MCF 10A (cell line): ENCODE data around the gene GNL3. TPM values are rescaled to one million over a fixed set of nuclear protein-coding genes. Genes with fewer than 3 reads are reported as not detected.

ENCODE experiments used
- BruUV-seq: library from RNA; stranded (reverse); fragments of 400-500 nt; replicated peaks from 2 replicates; lab custom pipeline; 2021; lab: Mats Ljungman, UMichigan
- CTCF ChIA-PET: fragments of 300-600 bp; sonication (Branson Sonifier 250); formaldehyde crosslinking; extraction: SDS; loops from one replicate; lab custom pipeline; 2021; ENCODE audit warnings: antibody characterized with exemption, inconsistent platforms; lab: Yijun Ruan, JAX
- POLR2A ChIA-PET: fragments of 300-600, 350-650 bp; sonication (Branson Sonifier 250); formaldehyde crosslinking; extraction: SDS; loops from one replicate; lab custom pipeline; 2020; ENCODE audit warnings: antibody characterized with exemption, inconsistent platforms; lab: Yijun Ruan, JAX
- DNase-seq: peaks from one replicate; pipeline ENCODE4 v3.0.0-alpha.2; 2018; ENCODE audit not compliant: unreplicated experiment
- H3K27ac Mint-ChIP-seq: one replicate; pipeline ENCODE4 v1.8.0; 2022; ENCODE audit warnings: mild to moderate bottlenecking, low read depth, mixed read lengths; ENCODE audit not compliant: unreplicated experiment
- H3K27me3 Mint-ChIP-seq: one replicate; pipeline ENCODE4 v1.8.0; 2022; ENCODE audit warnings: mixed read lengths; ENCODE audit not compliant: insufficient read depth, unreplicated experiment
- H3K36me3 Mint-ChIP-seq: one replicate; pipeline ENCODE4 v1.8.0; 2022; ENCODE audit warnings: mild to moderate bottlenecking, moderate library complexity, mixed read lengths; ENCODE audit not compliant: insufficient read depth, unreplicated experiment
- H3K4me1 Mint-ChIP-seq: one replicate; pipeline ENCODE4 v1.8.0; 2022; ENCODE audit warnings: mixed read lengths; ENCODE audit not compliant: insufficient read depth, unreplicated experiment
- H3K4me3 Mint-ChIP-seq: one replicate; pipeline ENCODE4 v1.8.0; 2022; ENCODE audit warnings: mild to moderate bottlenecking, moderate library complexity, mixed read lengths; ENCODE audit not compliant: unreplicated experiment
- H3K9me3 Mint-ChIP-seq: one replicate; pipeline ENCODE4 v1.8.0; 2022; ENCODE audit warnings: mixed read lengths; ENCODE audit not compliant: unreplicated experiment
- intact Hi-C: fragments of 100-400 bp; cut with micrococcal nuclease; formaldehyde crosslinking; loops from 2 replicates; pipeline ENCODE4 v1.14.1; 2022
- total RNA-seq: library from RNA; stranded (reverse); gene quantifications from 2 replicates; pipeline ENCODE4 v1.2.3, GENCODE V29; 2022
- TF ChIP-seq, protein P1 (sequence below): fragments of 200-600 bp; IDR thresholded peaks from one replicate; pipeline ENCODE4 v1.8.0; 2022; ENCODE audit warnings: antibody characterized with exemption, mild to moderate bottlenecking; ENCODE audit not compliant: unreplicated experiment

The GNL3 gene
- total RNA-seq, 1 experiment from 2014 or later, result 200 TPM

DNA sequence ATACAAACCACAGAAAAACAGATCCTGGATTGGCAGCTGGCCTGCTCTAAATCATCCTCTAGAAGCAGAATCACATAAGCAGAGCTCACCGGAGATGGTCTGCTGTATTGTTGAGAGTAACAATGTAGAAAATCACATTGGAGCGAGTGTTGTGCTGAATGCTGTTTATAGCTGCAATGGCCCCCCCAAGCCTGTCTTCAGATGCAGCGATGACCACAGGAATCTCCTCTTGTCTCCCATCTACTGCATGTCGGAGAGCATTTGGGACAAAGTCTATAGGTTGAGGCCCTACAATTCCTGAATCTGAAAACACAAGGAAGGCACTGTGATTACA is 11.8 kb downstream of the GNL3 start:
- H3K27ac Mint-ChIP-seq, result no peak overlapping the region
- ChIA-PET POLR2A (interaction anchor here (1.0 to 6.5 kb wide), 3 partner anchors 9 to 237 kb away, joined by 3 to 75 read pairs (median 34); partner anchors contain the start of genes GLT8D1, GNL3, PBRM1 and SPCS1), CTCF (no interaction called here)
- TF ChIP-seq, protein P1, sequence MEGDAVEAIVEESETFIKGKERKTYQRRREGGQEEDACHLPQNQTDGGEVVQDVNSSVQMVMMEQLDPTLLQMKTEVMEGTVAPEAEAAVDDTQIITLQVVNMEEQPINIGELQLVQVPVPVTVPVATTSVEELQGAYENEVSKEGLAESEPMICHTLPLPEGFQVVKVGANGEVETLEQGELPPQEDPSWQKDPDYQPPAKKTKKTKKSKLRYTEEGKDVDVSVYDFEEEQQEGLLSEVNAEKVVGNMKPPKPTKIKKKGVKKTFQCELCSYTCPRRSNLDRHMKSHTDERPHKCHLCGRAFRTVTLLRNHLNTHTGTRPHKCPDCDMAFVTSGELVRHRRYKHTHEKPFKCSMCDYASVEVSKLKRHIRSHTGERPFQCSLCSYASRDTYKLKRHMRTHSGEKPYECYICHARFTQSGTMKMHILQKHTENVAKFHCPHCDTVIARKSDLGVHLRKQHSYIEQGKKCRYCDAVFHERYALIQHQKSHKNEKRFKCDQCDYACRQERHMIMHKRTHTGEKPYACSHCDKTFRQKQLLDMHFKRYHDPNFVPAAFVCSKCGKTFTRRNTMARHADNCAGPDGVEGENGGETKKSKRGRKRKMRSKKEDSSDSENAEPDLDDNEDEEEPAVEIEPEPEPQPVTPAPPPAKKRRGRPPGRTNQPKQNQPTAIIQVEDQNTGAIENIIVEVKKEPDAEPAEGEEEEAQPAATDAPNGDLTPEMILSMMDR, result no peak
- no peak for DNase-seq
- intact Hi-C loops, result no loop called here
- no peaks in the 10 kb centered on the region for H3K9me3 Mint-ChIP-seq
- peaks cover 55% of the 10 kb centered on the region for H3K36me3 Mint-ChIP-seq
- BruUV-seq, result no TSS peak
- peaks cover 4% of the 10 kb centered on the region for H3K4me1 Mint-ChIP-seq
- H3K27me3 Mint-ChIP-seq, result no peaks in the 10 kb centered on the region
- no peak overlapping the region for H3K4me3 Mint-ChIP-seq

DNA sequence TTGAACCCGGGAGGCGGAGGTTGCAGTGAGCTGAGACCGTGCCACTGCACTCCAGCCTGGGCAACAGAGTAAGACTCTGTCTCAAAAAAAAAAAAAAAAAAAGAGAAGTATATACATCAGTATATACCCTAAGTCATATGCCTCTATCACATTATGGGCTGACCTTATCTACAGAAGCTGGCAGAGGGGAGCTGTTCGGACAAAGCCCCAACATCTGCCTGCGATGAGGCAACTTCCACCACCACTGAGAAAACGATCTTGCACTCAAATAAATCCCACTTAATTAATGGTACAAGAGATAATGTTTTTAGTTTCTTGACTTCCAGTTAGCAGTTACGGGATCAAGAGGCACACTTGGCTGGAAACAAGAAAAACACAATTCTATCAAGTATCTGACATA is 17.5 kb downstream of the GNL3 start:
- Mint-ChIP-seq H3K27ac (no peak overlapping the region), H3K4me3 (no peak overlapping the region), H3K36me3 (peaks cover 11% of the 10 kb centered on the region), H3K27me3 (no peaks in the 10 kb centered on the region), H3K9me3 (no peaks in the 10 kb centered on the region), H3K4me1 (peaks cover 7% of the 10 kb centered on the region)
- no peak for DNase-seq
- TF ChIP-seq, protein P1, result no peak
- ChIA-PET CTCF (interaction anchor here (0.6 kb wide), 1 partner anchor 243 kb away, joined by 4 read pairs; no protein-coding TSS in a partner anchor), POLR2A (interaction anchor here (1.0 to 4.5 kb wide), 2 partner anchors 12 to 17 kb away, joined by 3 to 92 read pairs; partner anchors contain the start of genes GNL3 and PBRM1)
- BruUV-seq, result no TSS peak
- intact Hi-C loops, result no loop called here

DNA sequence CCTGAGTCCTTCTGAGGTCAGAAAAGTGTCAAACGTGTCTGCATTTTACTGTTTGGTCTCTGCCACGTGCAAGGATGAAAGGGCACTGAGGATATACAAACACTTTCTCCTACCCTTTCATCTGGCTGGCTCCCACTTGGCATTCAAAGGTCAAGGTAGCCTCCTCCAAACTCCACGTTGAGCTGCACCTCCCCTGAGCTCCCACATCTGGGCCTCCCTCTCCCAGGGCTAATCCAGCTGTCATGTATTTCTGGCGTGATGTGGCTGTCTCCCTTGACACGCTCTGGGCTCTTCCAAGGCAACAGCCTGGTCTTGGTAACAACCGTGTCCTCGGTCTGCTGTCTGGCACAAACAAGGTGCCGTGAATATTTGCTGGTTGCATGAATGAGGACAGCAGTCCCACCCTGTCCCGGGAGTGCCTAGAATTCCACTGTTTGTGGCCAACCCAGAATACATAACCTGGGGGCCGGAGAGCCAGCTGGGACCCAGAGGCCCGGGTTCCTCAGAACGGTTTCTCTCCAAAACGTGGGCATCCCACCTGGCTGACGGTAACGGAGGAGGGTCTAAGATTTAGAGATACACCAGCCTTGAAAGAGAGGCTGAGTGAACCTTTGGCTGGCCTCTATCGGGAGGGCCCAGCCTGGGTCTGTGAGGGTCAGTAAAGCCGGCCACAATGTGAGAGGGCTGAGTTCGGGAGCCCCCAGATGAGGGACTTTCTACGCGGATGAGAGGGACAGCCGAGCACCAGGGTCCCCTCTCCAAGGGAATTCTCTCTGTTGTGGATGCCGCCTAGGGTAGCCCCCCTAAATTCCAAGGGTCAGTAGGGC is 19.0 kb downstream of the GNL3 start:
- no TSS peak for BruUV-seq
- peak; percentile 30 for DNase-seq
- H3K4me1 Mint-ChIP-seq, result peaks cover 7% of the 10 kb centered on the region
- H3K9me3 Mint-ChIP-seq, result no peaks in the 10 kb centered on the region
- H3K36me3 Mint-ChIP-seq, result peaks cover 25% of the 10 kb centered on the region
- no peaks in the 10 kb centered on the region for H3K27me3 Mint-ChIP-seq
- ChIA-PET CTCF (interaction anchor here (1.1 to 1.5 kb wide), 2 partner anchors 13 to 15 kb away, joined by 4 read pairs; no protein-coding TSS in a partner anchor), POLR2A (interaction anchor here (0.6 to 4.5 kb wide), 14 partner anchors 9 to 293 kb away, joined by 3 to 92 read pairs (median 8); partner anchors contain the start of genes GNL3, NEK4 and PBRM1)
- intact Hi-C loops, result no loop called here
- H3K27ac Mint-ChIP-seq, result peak overlapping the region; percentile 93
- peak overlapping the region; percentile 95 for H3K4me3 Mint-ChIP-seq
- TF ChIP-seq, protein P1, result no peak

DNA sequence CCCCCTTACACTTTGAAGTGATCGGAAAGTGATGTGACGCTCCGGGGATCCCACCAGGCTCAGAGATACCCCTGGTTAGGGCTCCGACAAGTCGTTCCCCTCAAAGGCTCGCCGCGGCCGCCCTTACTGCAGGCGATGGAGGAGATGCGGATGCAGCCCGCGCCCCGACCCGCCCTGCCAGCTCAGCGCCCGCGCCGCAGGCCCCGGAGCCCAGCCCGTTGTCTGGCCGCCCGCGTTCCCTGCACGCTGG is 19.5 kb downstream of the GNL3 start:
- H3K27me3 Mint-ChIP-seq, result no peaks in the 10 kb centered on the region
- intact Hi-C loops, result no loop called here
- H3K4me3 Mint-ChIP-seq, result peak overlapping the region; percentile 95
- BruUV-seq, result no TSS peak
- H3K27ac Mint-ChIP-seq, result peak overlapping the region; percentile 93
- H3K9me3 Mint-ChIP-seq, result no peaks in the 10 kb centered on the region
- peaks cover 30% of the 10 kb centered on the region for H3K36me3 Mint-ChIP-seq
- TF ChIP-seq, protein P1, result no peak
- DNase-seq, result no peak
- H3K4me1 Mint-ChIP-seq, result peaks cover 7% of the 10 kb centered on the region
- ChIA-PET POLR2A (interaction anchor here (0.6 to 4.5 kb wide), 13 partner anchors 9 to 293 kb away, joined by 3 to 92 read pairs (median 8); partner anchors contain the start of genes GNL3, NEK4 and PBRM1), CTCF (interaction anchor here (1.1 to 1.5 kb wide), 2 partner anchors 13 to 15 kb away, joined by 4 read pairs; no protein-coding TSS in a partner anchor)
